ENCODE results near the gene WDR5. TPM values are rescaled to one million over a fixed set of nuclear protein-coding genes. Genes with fewer than 3 reads are reported as not detected.
A peak's percentile ranks its signal among the peaks of the same experiment; 100 is the strongest.

WDR5 gene
- total and polyA plus RNA-seq, 2 of the 13 experiments (the other 11 are each of a cell fraction or from before 2014, with no cell fraction given), result 34.3 TPM

- Histone ChIP-seq H3K36me3 (replicated peaks in 1 of 2; ENCODE audit: control insufficient read depth in 1 of 2, insufficient read depth in 2 of 2, low read length in 2 of 2) (no peaks in the 10 kb centered on the region), H3K27ac (ENCODE audit: extremely low read length, insufficient read depth, low read length) (no peak overlapping the region), H3K4me3 (replicated peaks in 1 of 3; ENCODE audit: insufficient read depth in 1 of 3, low read depth in 2 of 3, low read length in 3 of 3) (peak overlapping the region in 1 of 3 experiments; percentile 59; a peak in 1 of 6 replicates), H3K79me2 (ENCODE audit: insufficient read depth, low read length) (peaks cover 5% of the 10 kb centered on the region), H2AFZ (ENCODE audit: low read length) (no peak overlapping the region), H3K9ac (ENCODE audit: insufficient read depth, low read depth, low read length) (no peak overlapping the region), H3K9me3 (ENCODE audit: low read length) (no peaks in the 10 kb centered on the region), H3K4me2 (ENCODE audit: low read depth, low read length) (peak overlapping the region; percentile 75), H4K20me1 (ENCODE audit: insufficient read depth, low read length) (no peaks in the 10 kb centered on the region), H3K27me3 (ENCODE audit: control insufficient read depth in 1 of 2, insufficient read depth in 2 of 2, low read length in 2 of 2) (peaks cover 0 to 25% of the 10 kb centered on the region in 2 experiments; a peak in 3 of 5 replicates), H3K4me1 (ENCODE audit: insufficient read depth, low read length) (peaks cover 47% of the 10 kb centered on the region)
- intact Hi-C loops (cut with micrococcal nuclease; ENCODE audit: unreplicated experiment) (no loop called here), in situ Hi-C loops (cut with HindIII; ENCODE audit: extremely low pct_ligation_motif_present, low pct_unique_long_range_greater_than_20kb) (no loop called here)
- 77% methylated on average over 13 of the region's 13 CpGs for WGBS (ENCODE audit: low lambda C conversion rate)
- ATAC-seq (no peak), FAIRE-seq (no peak), DNase-seq (ENCODE audit: low spot score) (no peak)
- BruUV-seq (replicated peaks), result no TSS peak
- no peak for TF ChIP-seq ZNF318 (CRISPR knock-in tag; IDR thresholded peaks at IDR 0.05)
- ChIA-PET CTCF (ENCODE audit: low intra/inter-chr PET ratio, low total read pairs) (no interaction called here), POLR2A (no interaction called here)
These were observed 4.2 kb upstream of the WDR5 start for GRCh38 chr9:134131471-134132207.
